GM21576 (cell line): ENCODE measurements around the gene DBET.
"Not testable (repeated sequence)": the region's sequence is repeated elsewhere in the genome, so short reads cannot be mapped to it uniquely, and the experiment has no call there.

Experiments
- ATAC-seq: cut with Tn5 transposase; IDR thresholded peaks from one replicate; pipeline ENCODE4 v1.9.1; 2021; ENCODE audit warnings: mild to moderate bottlenecking, moderate library complexity; ENCODE audit not compliant: unreplicated experiment

Gene DBET

DNA sequence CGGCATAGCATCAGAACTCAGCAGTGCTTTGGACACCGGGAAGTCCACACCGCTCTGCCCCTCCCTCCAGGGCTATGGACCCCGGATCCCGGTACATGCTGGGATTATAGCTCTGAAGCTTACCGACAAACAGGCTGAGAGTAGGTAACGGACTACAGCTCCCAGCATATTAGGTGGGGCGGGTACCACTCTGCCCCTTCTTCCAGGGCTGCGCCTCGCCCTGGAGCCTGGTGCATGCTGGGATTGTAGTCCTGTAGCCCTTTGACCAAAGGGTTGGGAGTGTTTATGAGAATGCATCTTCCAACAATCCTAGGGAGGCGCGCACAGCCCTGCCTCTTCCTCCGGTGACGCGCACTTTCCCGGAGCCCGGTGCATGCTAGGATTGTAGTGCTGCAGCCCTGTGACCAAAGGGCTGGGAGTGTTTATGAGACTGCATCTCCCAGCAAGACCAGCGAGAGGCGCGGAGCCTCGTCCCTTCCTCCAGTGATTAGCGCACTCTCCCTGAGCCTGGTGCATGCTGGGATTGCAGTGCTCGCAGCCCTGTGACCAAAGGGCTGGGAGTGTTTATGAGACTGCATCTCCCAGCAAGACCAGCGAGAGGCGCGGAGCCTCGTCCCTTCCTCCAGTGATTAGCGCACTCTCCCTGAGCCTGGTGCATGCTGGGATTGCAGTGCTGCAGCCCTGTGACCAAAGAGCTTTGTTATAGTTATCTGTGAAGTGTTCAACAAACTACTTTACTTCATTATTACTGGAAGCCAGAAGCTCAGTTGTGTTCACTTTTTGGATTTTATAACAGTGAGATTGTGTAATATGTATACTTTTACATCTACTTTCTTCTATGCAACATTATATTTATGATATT, 14.7 kb upstream of the DBET start:
- ATAC-seq, result not testable (repeated sequence)

DNA sequence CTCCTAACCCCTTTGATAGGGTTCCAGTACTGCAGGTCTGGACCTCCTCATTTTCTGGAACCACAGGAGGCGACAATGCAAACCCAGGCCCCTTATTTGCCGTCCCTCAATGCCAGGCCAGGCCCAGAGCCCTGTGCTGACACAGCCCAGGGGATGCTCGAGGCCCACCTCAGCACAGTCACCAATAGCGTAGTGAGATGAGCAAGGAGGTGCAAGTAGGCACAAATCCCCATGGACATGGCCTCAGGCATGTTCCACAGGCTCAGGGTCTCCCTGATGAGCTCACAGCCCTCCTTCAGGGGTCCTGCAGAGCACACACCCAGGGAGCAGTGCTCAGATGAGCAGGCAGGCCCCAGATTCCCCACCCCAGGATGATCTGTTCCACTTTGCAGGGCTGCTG, 5.3 kb upstream of the DBET start:
- not testable (repeated sequence) for ATAC-seq

DNA sequence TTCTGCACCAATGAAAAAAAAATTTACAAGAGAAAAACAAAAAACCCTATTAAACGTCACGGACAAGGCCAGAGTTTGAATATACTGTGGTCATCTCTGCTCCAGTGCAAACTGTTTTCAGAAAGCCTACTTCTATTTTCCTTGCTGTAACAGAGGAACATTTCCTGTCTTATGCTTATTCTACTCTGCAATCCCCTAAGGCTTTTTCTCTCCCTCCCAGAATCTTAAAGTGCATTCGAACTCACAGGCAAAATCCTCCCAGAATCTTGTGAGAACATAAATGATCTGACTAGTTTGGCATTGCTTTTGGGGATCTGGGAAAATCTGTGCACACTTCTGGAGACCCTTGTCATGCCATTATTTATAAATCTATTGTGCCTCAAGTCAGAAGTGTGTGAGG, 503 bp downstream of the DBET start:
- ATAC-seq, result not testable (repeated sequence)

DNA sequence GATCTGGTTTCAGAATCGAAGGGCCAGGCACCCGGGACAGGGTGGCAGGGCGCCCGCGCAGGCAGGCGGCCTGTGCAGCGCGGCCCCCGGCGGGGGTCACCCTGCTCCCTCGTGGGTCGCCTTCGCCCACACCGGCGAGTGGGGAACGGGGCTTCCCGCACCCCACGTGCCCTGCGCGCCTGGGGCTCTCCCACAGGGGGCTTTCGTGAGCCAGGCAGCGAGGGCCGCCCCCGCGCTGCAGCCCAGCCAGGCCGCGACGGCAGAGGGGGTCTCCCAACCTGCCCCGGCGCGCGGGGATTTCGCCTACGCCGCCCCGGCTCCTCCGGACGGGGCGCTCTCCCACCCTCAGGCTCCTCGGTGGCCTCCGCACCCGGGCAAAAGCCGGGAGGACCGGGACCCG, 4.0 kb downstream of the DBET start:
- ATAC-seq, result not testable (repeated sequence)

DNA sequence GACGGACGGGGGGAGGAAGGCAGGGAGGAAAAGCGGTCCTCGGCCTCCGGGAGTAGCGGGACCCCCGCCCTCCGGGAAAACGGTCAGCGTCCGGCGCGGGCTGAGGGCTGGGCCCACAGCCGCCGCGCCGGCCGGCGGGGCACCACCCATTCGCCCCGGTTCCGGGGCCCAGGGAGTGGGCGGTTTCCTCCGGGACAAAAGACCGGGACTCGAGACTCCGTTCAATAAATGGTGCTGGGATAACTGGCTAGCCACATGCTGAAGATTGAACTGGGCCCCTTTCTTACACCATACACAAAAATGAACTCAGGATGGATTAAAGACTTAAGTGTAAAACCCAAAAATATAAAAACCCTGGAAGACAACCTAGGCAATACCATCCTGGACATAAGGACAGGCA, 28.8 kb downstream of the DBET start:
- not testable (repeated sequence) for ATAC-seq

DNA sequence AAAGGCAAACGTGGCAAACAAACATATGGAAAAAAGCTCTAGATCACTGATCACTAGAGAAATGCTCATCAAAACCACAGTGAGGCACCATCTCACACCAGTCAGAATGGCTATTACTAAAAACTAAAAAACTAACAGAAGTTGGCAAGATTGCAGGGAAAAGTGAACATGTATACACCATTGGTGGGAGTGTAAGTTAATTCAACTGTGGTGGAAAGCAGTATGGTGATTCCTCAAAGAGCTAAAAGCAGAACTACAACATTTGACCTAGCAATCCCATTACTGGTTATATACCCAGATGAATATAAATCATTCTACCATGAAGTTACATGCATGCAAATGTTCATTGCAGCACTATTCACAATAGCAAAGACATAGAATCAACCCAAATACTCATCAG, 29.7 kb downstream of the DBET start:
- ATAC-seq, result not testable (repeated sequence)

DNA sequence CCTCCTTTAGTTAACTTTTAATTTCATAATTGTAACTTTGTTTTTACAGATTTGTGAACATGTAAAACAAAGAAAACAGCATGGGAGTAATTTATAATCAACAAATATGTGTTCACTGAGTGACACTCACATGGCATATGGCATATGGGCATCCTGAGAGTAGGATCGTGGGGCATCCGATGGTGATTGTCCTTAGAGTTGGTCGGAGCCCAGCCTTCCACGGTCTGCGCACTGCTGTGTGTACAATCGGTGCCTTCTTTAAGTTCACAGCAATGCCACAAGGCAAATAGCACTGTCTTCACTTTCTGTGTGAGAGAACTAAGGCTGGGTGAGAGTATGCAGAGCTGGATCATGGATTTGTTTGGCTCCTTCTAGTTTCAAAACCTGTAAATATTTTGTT, 31.0 kb downstream of the DBET start:
- ATAC-seq, result not testable (repeated sequence)

DNA sequence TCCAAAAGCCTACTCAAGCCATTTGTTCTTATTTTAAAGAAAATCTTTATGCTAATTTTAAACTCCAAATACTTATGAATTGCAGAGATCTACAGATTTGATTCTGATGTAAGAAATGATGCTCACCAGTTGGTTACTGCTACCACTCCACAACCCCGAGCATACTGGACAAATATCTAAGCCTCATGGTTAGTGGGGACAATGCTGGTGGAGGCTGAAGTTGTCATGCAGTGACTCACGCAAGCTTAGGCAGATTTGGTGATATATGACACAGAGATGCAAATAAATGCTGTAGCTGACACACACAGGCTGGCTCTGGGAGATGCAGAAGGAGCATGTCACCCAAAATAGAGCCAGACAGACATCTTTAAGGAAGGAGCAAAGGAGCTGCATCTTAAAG, 35.3 kb downstream of the DBET start:
- ATAC-seq, result not testable (repeated sequence)

DNA sequence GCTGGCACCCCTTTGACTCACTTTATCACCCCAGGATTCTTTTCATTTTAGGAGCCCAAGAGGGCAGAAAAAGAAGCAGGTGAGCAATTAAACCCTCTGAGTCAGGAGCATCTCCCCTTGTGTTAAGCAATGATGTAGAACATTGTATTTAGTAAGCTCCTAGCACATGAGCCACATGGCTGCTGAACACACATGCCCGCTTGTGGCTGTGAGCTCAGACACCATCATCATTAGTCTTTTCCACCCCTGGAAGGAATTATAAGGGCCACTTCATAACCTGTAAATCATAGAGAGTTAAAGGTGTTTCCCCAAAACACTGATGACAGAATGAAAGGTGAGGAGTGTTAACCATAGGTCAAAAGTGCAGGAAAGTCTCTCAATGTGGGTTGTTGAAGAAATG, 37.2 kb downstream of the DBET start:
- not testable (repeated sequence) for ATAC-seq

DNA sequence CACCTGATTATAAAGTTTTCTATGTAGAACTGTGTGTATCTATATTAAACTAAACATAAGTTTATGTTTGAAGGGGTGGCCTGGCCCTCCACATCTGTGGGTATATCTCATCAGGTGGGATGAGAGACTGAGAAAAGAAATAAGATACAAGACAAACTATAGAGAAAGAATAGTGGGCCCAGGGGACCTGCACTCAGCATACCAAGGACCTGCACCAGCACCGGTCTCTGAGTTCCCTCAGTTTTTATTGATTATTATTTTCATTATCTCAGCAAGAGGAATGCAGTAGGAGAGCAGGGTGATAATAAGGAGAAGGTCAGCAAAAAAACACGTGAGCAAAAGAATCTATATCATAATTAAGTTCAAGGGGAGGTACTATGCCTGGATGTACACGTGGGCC, 41.9 kb downstream of the DBET start:
- not testable (repeated sequence) for ATAC-seq

DNA sequence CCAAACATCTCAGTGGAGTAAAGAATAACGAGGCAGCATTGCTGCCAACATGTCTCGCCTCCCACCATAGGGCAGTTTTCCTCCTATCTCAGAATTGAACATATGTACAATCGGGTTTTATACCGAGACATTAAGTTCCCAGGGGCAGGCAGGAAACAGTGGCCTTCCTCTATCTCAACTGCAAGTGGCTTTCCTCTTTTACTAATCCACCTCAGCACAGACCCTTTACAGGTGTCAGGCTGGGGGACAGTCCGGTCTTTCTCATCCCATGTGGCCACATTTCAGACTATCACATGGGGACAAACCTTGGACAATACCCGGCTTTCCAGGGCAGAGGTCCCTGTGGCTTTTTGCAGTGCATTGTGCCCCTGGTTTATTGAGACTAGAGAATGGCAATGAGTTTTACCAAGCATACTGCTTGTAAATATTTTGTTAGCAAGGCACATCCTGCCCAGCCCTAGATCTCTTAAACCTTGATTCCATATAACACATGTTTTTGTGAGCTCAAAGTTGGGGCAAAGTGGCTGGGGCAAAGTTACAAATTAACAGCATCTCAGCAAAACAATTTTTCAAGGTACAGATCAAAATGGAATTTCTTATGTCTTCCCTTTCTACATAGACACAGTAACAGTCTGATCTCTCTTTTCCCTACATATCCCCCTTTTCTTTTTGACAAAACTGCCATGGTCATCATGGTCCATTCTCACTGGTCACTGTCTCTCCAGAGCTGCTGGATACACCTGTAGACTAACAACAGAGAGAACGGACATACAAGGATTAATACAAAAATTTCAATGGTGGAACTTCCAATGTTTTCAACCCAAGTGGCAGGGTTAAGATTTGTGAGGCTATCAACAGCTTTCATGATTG, 42.5 kb downstream of the DBET start:
- not testable (repeated sequence) for ATAC-seq

DNA sequence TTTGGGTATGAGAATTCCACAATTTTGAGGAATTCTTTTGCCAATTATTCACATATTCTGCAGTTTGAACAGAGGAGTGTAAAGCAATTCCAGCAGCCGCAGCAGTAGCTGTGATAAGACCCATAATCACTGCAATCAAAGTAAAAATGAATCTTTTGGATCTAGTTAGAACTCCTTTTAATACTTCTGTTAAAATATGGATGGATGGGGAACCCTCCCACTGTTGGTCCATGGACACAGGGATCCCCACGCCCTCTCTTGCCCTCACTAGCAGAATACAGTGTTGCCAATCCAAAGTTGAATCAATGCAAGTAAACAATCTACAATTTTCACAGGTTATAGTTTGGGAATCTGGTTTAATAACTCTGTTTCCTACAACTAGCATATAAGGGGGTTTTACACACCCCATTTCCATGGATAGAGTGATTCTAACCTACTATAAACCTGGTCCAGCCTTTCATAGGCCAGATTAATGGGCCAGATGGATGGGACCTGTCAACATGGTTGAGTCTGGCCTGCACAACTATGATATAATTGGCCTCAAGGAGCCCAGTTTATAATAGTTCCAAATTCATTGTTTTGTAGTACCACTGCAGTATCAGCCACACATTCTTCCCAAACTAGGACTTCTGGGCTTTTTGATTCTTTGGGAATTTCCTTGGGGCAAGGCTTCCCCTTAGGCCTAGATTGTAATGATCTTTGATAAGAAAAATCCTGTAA, 43.6 kb downstream of the DBET start:
- not testable (repeated sequence) for ATAC-seq

DNA sequence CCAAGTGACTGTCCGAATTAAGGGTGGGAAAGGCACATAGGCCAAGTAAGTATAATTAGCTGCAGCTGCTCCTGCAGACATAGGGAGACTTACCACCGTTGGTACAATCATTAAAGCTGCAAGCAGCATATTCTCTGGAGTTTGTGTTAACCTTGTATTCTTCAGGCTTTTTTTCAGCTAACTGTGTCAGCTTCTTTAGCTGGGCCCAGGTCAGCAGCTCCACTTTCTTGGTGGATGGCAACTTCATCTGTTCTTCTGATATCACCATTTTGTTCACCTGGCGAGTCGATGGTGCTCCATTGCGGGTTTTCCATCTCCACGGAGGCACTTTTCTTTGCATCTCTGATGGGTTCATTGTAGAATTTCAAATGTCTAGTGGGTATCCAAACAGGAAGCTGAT, 44.5 kb downstream of the DBET start:
- not testable (repeated sequence) for ATAC-seq

DNA sequence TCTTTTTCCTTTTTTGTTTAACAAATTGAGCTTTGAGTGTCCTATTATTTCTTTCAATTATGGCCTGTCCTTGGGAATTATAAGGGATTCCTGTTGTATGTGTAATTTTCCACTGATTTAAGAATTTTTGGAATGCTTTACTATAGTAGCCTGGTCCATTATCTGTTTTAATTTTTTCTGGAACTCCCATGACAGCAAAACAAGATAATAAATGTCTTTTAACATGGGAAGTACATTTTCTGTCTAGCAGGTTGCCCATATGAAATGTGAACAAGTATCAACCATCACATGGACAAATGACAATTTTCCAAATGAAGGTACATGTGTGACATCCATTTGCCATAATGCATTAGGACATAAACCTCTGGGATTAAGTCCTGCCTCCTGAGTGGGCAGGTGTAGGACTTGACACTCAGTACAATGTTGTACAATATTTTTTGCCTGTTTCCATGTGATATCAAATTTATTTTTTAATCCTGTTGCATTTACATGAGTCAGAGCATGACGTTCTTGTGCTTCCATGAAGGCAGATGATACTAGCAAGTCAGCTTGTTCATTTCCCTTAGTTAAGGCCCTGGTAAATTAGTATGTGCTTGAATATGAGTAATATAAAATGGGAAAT, 45.2 kb downstream of the DBET start:
- not testable (repeated sequence) for ATAC-seq

DNA sequence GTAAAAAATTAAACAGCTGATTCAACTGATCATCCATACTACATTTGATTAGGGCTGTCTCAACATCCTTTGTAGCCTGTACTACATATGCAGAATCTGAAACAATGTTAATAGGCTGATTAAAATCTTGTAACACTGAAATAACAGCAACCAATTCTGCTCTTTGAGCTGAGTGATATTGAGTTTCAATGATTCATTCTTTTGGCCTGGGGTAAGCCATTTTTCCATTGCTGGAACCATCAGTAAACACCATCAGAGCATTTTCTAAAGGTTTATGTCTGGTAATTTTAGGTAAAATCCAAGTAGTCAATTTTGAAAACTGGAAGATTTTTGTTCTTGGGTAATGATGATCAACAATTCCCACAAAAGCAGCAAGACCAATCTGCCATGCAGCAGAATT, 45.7 kb downstream of the DBET start:
- ATAC-seq, result not testable (repeated sequence)

DNA sequence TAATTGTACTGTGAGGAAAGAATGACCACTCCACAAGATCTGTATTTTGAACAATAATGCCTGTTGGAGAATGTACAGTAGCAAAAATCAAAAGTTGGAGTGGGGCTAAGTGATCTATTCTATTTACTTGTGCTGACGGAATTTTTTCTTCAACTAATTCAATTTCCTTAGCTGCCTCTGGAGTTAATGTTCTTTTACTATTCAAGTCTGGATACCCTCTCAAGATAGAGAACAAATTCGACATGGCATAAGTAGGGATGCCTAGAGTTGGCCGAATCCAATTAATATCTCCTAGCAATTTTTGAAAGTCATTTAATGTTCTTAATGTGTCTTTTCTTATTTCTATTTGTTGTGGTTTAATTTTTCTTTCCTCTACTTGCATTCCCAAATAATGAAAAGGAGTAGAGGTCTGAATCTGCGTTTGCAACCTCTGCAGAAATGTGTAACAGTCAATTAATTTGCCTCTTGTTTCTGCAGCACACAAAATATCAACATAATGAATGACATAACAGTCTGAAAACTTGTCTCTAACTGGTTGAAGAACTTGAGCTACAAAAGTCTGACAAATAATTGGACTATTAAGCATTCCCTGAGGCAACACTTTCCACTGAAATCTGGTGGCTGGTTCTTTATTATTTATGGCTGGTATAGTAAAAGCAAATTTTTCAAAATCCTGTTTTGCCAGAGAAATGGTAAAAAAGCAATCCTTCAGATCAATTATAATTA, 46.4 kb downstream of the DBET start:
- not testable (repeated sequence) for ATAC-seq

DNA sequence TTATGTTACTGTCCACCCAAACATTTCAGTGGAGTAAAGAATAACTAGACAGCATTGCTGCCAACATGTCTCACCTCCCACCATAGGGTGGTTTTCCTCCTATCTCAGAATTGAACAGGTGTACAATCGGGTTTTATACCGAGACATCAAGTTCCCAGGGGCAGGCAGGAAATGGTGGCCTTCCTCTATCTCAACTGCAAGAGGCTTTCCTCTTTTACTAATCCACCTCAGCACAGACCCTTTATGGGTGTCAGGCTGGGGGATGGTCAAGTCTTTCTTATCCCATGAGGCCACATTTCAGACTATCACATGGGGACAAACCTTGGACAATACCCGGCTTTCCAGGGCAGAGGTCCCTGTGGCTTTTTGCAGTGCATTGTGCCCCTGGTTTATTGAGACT, 48.6 kb downstream of the DBET start:
- not testable (repeated sequence) for ATAC-seq

DNA sequence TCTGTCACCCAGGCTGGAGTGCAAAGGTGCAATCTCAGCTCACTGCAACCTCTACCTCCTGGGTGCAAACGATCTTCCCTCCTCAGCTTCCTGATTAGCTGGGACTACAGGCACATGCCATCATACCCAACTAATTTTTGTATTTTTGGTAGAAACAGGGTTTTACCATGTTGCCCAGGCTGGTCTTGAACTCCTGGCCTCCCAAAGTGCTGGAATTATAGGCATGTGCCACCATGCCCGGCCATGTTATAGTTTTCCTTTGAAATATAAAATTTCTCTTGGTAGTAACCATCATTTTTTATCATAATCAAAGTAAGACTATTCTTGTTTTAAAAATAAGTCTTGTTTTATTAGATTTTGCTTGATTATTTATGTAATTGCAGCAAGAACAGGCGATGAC, 50.7 kb downstream of the DBET start:
- ATAC-seq, result not testable (repeated sequence)
